Large intestine (tissue), 3 donors: ENCODE data around the gene ENTHD1. TPM values are rescaled to one million over a fixed set of nuclear protein-coding genes. Genes with fewer than 3 reads are reported as not detected.
A peak's percentile ranks its signal among the peaks of the same experiment; 100 is the strongest.

Source experiments
- DNase-seq, 2 donors: peaks; one replicate each; pipeline versions ENCODE4 v3.0.0 to v3.0.0-alpha.2; 2013
- H3K27ac ChIP-seq: one replicate; pipeline ENCODE4 v1.5.1; 2013; ENCODE audit warnings: low read length
- H3K27me3 ChIP-seq: 2 replicates; pipeline ENCODE4 v1.6.1; 2013; ENCODE audit warnings: low read length; ENCODE audit not compliant: control insufficient read depth, insufficient read depth
- H3K36me3 ChIP-seq: 2 replicates; pipeline ENCODE4 v1.6.1; 2013; ENCODE audit warnings: low read length; ENCODE audit not compliant: control insufficient read depth, insufficient read depth
- H3K4me1 ChIP-seq: one replicate; pipeline ENCODE4 v1.6.1; 2013; ENCODE audit warnings: low read length; ENCODE audit not compliant: control insufficient read depth, insufficient read depth
- H3K4me3 ChIP-seq: one replicate; pipeline ENCODE4 v1.5.1; 2013; ENCODE audit warnings: low read length
- H3K9me3 ChIP-seq: one replicate; pipeline ENCODE4 v1.6.1; 2013; ENCODE audit warnings: mild to moderate bottlenecking, low read depth, low read length, moderate library complexity; ENCODE audit not compliant: control insufficient read depth
- WGBS: methylation state at CpG from one replicate; pipeline ENCODE4 v1.1.5; 2013; ENCODE audit warnings: low lambda C conversion rate; ENCODE audit not compliant: insufficient coverage; 5-methylcytosine and 5-hydroxymethylcytosine counted together
- polyA plus RNA-seq: library from polyadenylated mRNA; unstranded; fragments of 120-200 nt; gene quantifications from one replicate; pipeline ENCODE4 v1.2.1, GENCODE V29; 2013

ENTHD1 gene
- polyA plus RNA-seq, 1 donor, result 0.06 TPM

DNA sequence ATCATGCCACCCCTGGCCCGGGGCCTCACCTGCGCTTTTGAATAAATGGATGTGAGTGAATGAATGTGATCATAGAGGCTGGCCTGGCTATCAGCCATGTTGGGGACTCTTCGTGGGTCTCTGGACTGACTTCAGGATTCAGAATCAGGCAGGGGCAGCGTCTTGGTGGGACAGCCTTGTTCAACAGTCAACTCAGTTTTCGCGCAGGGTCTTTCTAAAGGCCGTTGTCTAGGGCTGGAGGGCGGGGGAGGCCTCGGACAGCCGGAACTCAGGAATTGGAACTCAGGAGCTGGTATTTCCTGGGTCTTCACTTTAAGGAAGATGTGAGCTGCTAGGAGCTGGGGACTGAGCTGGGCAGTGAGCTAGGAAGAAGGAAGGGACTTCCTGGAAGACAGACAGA lies 177.0 kb downstream of the ENTHD1 start:
- Histone ChIP-seq H3K27ac (no peak overlapping the region), H3K36me3 (no peaks in the 10 kb centered on the region), H3K4me3 (no peak overlapping the region), H3K9me3 (no peaks in the 10 kb centered on the region), H3K4me1 (peaks cover 13% of the 10 kb centered on the region), H3K27me3 (no peaks in the 10 kb centered on the region)
- WGBS, result no CpG with 5 or more reads among the region's 10 CpGs
- no peak for DNase-seq

DNA sequence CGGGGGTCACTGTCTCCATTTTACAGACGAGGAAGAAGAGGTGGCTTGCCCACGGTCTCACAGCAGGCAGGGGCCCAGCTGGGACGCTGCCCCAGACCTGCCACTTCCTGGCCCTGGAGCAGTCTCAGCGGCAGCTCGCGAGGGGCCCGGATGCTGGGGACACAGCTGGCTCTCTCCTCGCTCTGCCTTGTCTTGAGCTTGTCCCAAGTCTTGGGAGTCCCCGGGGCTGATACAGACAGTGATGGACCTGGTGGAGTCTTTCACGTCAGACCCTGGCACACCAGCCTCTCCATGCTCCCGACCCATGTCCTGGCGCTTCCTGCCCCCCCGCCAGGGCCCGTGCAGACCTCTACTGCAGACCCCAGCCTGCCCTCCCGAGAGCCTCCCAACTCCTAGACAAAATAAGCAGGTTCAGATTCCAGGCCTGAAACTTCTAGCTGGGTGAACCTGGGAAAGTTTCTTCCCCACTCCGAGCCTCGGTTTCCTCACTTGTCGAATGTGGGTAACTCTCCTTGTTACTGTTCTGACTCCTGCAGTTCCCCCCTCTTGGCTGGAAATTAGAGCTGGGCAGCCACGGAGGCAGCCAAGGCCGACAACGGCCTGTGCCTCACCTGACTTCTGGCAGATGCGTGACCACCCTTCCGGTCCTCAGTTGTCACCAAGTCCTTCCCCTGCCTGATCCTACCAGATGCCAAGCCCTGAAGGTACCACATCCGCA lies 177.6 kb downstream of the ENTHD1 start:
- Histone ChIP-seq H3K9me3 (no peaks in the 10 kb centered on the region), H3K4me3 (no peak overlapping the region), H3K4me1 (peaks cover 13% of the 10 kb centered on the region), H3K27ac (no peak overlapping the region), H3K27me3 (no peaks in the 10 kb centered on the region), H3K36me3 (no peaks in the 10 kb centered on the region)
- no CpG with 5 or more reads among the region's 25 CpGs for WGBS
- DNase-seq, result no peak

DNA sequence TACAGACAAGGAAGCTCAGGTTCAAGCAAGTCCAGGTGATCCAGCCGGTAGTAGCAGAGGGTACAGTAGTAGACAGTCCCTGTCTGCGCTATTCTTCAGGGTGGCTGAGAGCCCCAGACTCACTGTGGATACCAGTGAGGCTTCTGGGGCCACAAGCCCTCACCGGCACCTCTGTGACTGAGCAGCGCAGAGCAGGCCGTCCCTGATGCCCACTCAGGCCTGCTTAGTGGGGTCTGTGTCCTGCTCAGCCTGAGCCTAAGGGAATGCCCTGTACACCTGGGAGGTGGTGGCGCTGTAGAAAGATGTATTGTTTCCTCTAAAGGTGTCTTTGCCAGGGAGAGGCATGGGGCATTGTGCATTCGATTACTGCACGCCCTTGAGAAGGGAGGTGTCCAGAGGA lies 179.2 kb downstream of the ENTHD1 start:
- Histone ChIP-seq H3K36me3 (no peaks in the 10 kb centered on the region), H3K27me3 (no peaks in the 10 kb centered on the region), H3K9me3 (no peaks in the 10 kb centered on the region), H3K4me3 (no peak overlapping the region), H3K4me1 (peaks cover 14% of the 10 kb centered on the region), H3K27ac (no peak overlapping the region)
- DNase-seq, result no peak
- WGBS, result no CpG with 5 or more reads among the region's 8 CpGs

DNA sequence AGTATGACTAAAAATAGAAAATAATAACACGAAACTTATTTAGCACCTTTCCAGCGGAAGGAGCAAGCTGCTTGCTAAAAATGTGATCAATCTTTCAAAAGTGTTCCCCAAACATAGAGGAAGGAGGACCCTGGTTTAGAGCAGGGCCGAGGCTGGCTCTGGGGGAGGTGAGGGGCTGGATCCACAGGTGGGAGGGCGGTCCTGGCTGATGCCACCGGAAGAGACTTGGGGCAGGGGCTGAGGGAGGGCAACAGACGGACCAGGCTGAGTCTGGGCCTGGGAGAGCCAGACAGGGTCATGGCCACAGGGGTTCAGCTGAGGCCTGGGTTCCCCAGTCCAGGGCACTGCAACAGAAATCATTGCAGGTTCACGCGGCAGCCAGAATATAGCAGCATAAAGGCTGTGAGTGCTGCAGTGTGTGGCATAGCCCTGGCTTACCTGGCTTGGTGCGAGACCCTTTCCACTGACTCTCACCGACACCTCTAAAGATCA lies 179.7 kb downstream of the ENTHD1 start:
- H3K4me1 ChIP-seq, result peaks cover 19% of the 10 kb centered on the region
- WGBS, result no CpG with 5 or more reads among the region's 10 CpGs
- H3K9me3 ChIP-seq, result no peaks in the 10 kb centered on the region
- no peak overlapping the region for H3K4me3 ChIP-seq
- no peak overlapping the region for H3K27ac ChIP-seq
- no peak for DNase-seq
- H3K36me3 ChIP-seq, result no peaks in the 10 kb centered on the region
- no peaks in the 10 kb centered on the region for H3K27me3 ChIP-seq

DNA sequence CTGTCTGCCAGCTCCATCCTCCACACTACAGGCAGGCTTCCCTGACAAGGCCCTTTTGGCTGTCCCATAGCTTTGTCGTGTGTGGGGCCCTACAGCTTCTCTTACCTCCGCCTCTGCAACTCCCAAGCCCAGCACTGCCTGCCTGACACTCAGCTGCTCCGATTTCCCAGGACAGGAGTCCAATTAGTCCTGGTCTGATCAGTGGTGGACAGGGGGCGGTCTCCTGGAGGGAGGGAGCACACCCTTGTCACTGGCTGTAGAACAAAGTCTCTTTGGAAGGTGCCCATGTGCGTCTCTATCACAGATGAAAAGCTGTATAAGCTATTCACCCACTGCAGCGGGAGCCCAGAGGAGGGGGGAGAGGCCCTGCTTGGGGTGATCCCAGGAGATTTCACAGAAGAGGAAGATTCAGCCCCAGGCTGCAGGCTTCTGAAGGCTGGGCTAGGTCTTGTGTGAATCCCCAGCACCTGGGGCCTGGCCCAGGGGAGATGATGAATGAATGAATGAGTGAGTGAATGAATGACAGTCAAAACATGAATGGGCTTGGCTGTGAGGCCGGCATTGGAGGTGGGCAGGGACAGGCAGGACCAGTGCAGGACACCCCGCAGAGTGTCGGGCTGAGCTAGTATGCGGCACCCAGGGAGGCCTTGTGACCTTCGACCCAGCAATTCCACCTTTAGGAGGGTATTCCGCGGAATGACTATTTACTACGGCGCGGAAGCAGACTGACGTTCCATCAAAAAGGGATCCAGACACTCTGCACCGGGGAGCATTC lies 180.6 kb downstream of the ENTHD1 start:
- no peaks in the 10 kb centered on the region for H3K36me3 ChIP-seq
- H3K9me3 ChIP-seq, result no peaks in the 10 kb centered on the region
- H3K4me3 ChIP-seq, result no peak overlapping the region
- H3K27me3 ChIP-seq, result no peaks in the 10 kb centered on the region
- DNase-seq, result peak; percentile 58 to 71
- H3K27ac ChIP-seq, result peak overlapping the region; percentile 34
- WGBS, result 8% methylated on average over 2 of the region's 18 CpGs
- H3K4me1 ChIP-seq, result peaks cover 26% of the 10 kb centered on the region

DNA sequence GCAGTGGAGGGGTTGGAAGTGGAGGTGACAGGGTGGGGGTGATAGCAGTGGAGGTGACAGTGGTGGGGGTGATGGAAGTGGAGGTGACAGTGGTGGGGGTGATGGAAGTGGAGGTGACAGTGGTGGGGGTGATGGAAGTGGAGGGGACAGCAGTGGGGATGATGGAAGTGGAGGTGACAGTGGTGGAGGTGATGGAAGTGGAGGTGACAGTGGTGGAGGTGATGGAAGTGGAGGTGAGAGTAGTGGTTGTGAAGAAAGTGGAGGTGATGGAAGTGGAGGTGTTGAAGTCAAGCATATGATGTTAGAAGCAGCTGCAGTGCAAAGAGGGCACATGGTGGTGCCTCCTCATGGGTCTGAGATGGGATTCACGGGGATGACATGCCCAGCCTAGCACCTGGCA lies 181.5 kb downstream of the ENTHD1 start:
- H3K27ac ChIP-seq, result no peak overlapping the region
- no peaks in the 10 kb centered on the region for H3K9me3 ChIP-seq
- no peaks in the 10 kb centered on the region for H3K36me3 ChIP-seq
- no peak overlapping the region for H3K4me3 ChIP-seq
- DNase-seq, result no peak
- no CpG with 5 or more reads among the region's 1 CpG for WGBS
- peaks cover 35% of the 10 kb centered on the region for H3K4me1 ChIP-seq
- H3K27me3 ChIP-seq, result no peaks in the 10 kb centered on the region

DNA sequence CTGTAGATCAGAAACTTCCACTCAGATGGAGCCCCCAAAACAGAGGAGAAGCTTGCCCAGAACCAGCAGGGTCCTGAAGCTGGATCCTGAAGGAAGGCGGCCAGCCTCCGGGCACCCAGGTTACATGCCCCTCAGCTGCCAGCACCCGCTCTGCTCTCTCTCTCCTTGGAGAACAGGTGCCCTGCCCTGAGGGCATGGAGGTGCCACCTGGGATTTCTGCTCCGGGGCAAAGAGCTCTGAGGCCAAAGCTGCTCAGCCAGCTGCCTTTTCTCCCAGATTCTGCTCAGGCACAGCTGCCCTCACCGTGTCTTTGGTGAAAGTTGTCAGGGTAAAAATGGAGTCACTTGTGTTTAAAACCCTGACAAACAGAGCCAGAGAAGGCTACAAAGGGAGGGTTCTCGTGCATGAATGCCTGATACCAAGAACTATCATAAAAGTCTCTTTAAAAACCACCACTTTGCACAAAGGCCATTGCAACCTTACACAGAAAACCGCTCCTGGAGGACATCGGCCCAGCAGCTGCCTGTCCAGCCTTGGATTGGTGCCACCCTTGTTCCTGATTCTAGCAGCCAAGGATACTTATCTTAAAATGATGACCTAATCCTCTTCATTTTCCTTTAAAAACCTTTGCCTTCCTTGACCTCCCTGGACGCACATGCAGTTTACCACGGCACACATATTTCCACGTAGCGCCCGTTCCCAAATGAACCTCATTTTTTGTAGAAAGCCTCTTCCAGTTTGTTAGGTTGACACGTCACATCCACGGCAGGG lies 183.0 kb downstream of the ENTHD1 start:
- no peaks in the 10 kb centered on the region for H3K27me3 ChIP-seq
- H3K4me1 ChIP-seq, result peaks cover 35% of the 10 kb centered on the region
- 88% methylated on average over 5 of the region's 15 CpGs for WGBS
- no peak overlapping the region for H3K4me3 ChIP-seq
- DNase-seq, result no peak
- no peak overlapping the region for H3K27ac ChIP-seq
- no peaks in the 10 kb centered on the region for H3K36me3 ChIP-seq
- no peaks in the 10 kb centered on the region for H3K9me3 ChIP-seq

DNA sequence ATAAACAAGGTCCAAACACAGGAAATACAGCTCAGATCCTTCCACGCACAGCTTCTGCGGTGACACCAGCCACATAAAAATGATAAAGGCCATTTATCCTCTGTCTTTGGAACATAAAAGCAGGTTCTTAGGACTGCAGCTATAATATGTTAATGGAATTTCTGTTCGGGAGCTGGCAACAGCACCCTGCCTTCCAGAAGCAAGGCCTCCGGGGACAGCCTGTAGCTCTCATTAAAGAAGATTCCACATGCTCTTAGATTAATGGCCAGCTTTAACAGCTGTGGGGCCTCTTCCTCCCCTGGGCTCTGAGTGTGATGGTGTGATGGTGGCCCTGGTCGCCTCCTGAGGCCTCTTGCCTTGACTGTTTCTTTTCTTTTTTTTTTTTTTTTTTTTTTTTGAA lies 185.7 kb downstream of the ENTHD1 start:
- peak overlapping the region; percentile 52 for H3K27ac ChIP-seq
- H3K4me3 ChIP-seq, result no peak overlapping the region
- DNase-seq, result peak in 1 of 2 donors; percentile 24
- peaks cover 29% of the 10 kb centered on the region for H3K4me1 ChIP-seq
- H3K9me3 ChIP-seq, result no peaks in the 10 kb centered on the region
- H3K27me3 ChIP-seq, result no peaks in the 10 kb centered on the region
- H3K36me3 ChIP-seq, result no peaks in the 10 kb centered on the region
- WGBS, result no CpG with 5 or more reads among the region's 5 CpGs

DNA sequence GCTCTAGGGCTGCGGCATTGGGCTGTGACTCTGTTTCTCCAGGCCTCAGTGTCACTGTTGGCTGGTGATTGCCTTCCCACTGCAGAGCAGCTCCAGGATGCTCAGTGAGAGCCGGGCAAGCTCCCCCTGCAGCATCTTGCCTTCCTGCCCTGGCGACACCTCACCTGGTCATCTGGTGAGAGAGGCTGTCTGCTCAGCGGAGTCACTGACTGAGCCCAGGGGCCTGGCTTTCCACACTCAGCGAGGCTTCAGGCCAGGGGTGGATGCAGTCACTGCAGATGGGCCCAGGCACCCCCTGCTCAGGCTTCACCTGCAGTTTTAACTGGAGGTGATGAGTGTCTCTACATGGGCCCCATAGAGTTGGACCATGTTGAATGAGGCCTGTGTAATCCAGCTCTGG lies 186.2 kb downstream of the ENTHD1 start:
- no peak for DNase-seq
- H3K9me3 ChIP-seq, result no peaks in the 10 kb centered on the region
- no CpG with 5 or more reads among the region's 5 CpGs for WGBS
- no peak overlapping the region for H3K4me3 ChIP-seq
- H3K36me3 ChIP-seq, result no peaks in the 10 kb centered on the region
- H3K4me1 ChIP-seq, result peaks cover 24% of the 10 kb centered on the region
- no peaks in the 10 kb centered on the region for H3K27me3 ChIP-seq
- H3K27ac ChIP-seq, result peak overlapping the region; percentile 52

DNA sequence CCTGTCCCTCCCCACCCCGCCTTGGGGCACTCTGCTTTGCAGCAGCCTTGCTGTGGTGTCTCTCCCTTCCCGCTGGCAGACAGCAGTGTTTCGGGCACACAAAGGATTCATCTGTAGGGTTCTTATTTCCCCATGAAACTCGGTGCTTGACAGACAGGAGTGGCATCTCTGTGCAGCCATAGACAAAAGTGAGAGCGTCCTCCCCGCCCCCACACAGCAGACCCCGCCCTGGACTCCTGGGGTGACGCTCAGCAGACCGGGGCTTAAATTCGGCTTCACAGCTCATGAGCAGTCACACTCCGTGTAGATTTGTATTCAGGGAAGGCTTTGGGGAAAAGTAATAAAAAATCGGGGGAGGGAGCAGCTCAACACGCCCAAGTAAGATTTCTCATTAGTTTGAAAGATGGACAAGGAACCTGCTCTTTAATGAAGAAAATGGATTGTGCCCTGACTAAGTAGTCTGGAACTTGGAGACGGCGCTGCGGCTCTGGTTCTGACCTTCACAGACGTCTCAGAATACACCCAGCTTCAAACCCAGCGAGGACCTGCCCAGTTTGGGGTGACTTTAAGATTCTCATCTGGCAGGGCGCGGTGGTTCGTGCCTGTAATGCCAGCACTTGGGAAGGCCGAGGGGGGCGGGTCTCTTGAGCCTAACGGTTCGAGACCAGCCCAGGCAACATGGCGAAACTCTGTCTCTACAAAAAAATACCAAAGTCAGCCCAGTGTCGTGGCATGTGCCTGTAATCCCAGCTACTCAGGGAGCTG lies 187.0 kb downstream of the ENTHD1 start:
- no peak overlapping the region for H3K4me3 ChIP-seq
- peaks cover 22% of the 10 kb centered on the region for H3K4me1 ChIP-seq
- H3K27ac ChIP-seq, result no peak overlapping the region
- 90% methylated on average over 2 of the region's 27 CpGs for WGBS
- DNase-seq, result no peak
- H3K9me3 ChIP-seq, result no peaks in the 10 kb centered on the region
- no peaks in the 10 kb centered on the region for H3K36me3 ChIP-seq
- no peaks in the 10 kb centered on the region for H3K27me3 ChIP-seq
